GM20000 (cell line): Measurements from ENCODE around the gene IL13RA1.
"Not testable (repeated sequence)": the region's sequence is repeated elsewhere in the genome, so short reads cannot be mapped to it uniquely, and the experiment has no call there.

ENCODE experiments used
- DNase-seq: peaks from one replicate; pipeline ENCODE4 v3.0.0; 2012; ENCODE audit warnings: low spot score
- CTCF ChIP-seq: IDR thresholded peaks from 2 replicates; pipeline ENCODE4 v1.5.1; 2012; ENCODE audit warnings: mild to moderate bottlenecking, control low read depth; ENCODE audit errors: extremely low read depth, missing control alignments

Gene IL13RA1

DNA sequence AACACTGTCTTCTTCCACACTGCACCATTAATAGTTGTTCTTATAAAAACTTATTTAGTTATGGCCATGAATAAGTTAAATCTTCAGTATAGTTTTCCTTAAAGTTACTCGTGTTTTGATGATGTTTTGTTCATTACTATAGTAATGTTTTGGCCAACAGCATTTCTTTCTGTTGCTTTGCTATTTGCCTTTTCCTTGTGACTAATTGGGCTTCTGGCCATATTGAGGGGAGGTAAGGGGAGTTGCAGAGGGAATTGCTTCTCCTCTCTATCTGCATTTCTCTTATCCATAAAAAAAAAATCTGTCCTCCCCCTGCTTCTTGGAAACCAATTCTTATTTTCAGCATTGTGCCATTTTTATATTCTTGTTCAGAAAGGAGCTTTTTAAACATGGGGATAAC, 53.5 kb downstream of the IL13RA1 start:
- DNase-seq, result no peak
- no peak for TF ChIP-seq CTCF

- no peak for DNase-seq
- TF ChIP-seq CTCF, result no peak
These were observed 68.3 kb downstream of the IL13RA1 start for GRCh38 chrX:118795528-118796280.

- DNase-seq, result no peak
- TF ChIP-seq CTCF, result no peak
These were observed 75.5 kb downstream of the IL13RA1 start for GRCh38 chrX:118802857-118803256.

GRCh38 chrX:118807151-118808017, 80.0 kb downstream of the IL13RA1 start:
- peak; percentile 36 for DNase-seq
- peak; percentile 58 for TF ChIP-seq CTCF

- not testable (repeated sequence) for DNase-seq
These were observed 89.9 kb downstream of the IL13RA1 start for GRCh38 chrX:118817257-118817656.

DNA sequence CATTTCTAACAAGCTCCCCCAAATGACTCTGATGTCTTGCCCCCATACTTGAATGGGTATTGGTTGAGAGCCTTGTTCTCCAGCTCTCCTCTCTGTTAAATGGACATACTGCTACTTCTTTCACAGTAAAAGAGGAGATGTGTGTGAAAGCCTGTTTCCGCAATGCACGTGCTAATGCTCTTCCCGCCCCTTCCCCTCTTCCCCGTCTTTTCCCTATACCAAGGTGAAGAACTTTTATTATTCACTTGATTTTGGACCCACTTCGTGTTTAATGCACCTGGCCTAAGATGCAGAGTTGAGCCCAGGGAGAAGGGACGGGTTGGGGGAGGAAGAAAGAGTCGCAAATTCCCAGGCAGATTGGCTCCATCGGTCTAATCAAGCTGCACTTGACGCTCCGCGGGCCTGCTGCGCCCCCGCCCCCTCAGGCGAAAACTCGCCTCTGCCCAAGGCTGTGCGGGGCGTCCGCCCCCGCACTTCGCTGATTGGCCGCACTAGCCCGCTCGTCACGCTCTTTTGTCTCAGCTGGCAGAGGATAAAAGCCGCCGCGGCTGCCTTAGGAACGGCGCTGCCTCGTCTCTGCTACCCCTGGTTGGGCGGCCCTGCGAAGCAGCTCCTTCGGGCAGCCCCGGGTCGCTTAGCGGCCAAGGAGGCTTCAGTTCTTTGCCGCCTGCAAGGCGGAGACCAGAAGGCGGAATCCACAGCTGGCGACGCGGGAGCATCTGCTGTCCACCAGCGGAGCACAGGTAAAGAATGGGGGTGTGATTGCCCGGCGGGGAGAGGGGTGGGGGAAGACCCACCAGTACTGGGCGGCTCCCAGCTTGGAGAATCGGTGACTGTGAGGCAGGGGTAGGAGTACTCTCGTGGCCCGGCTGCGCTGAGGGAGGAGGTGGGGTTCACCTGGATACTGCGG, 96.1 kb downstream of the IL13RA1 start, which contains the start of gene ZCCHC12:
Gene ZCCHC12, plus strand, starts transcription at position 562 of the 910 bp plus-strand sequence. CDS start 1,421 bp downstream, outside the sequence.
- DNase-seq, result peak; percentile 27
- no peak for TF ChIP-seq CTCF

- DNase-seq, result no peak
- TF ChIP-seq CTCF, result no peak
These were observed 96.8 kb downstream of the IL13RA1 start for GRCh38 chrX:118824173-118824730.
